ENCODE results near the gene LRRC49.

- TF ChIP-seq POLR2A (IDR thresholded peaks at IDR 0.05) (no peak), CTCF (IDR thresholded peaks at IDR 0.05) (no peak)
These were observed 159.7 kb downstream of the LRRC49 start for GRCh38 chr15:71052356-71052755.
